HG02938 (cell line): ENCODE results near the gene ABHD2.
"Not testable (repeated sequence)": the region's sequence is repeated elsewhere in the genome, so short reads cannot be mapped to it uniquely, and the experiment has no call there.

Experiments
- ATAC-seq: cut with Tn5 transposase; IDR thresholded peaks from one replicate; pipeline ENCODE4 v1.9.1; 2021; ENCODE audit warnings: mild to moderate bottlenecking, moderate library complexity; ENCODE audit not compliant: unreplicated experiment

Gene ABHD2

DNA sequence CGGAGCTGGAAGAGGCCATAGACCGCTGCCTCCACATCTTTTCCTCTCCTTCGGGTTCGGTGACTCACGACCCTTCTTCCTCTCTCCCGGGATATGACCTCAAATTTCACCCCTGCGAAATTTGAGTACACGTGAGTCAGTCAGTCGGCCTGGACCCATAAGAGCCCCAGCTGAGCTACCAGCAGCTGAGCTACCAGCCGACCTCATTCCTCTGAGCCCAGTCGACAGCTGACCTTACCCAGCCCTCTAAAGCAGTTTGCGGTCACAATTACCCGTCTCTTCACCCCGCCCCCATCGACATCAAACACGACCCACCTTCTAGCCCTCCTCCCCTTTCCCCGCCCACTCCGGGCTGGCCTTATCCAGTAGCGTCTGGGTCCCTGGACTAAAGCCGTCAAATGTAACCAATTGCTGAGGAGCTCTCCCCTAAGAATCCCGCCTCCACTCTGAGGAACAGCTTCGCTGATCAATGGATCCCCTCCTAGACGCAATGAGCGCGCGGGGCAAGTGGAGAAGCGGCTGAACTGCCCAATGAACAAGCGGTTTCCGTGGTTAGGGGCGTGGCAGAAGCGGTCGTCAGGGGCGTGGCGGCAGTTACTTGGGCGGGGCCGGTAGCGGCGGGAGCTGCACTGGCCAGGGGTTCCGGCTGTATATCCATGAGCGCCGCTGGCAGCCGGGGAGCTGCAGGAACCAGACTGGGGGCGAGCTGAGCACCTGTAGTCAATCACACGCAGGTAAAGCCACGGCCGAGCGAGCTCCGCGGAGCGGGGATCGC is at the start of gene ABHD2:
Gene ABHD2 (plus strand): TSS at position 627 of the 775 bp plus-strand sequence. CDS start 27,872 bp downstream, outside the sequence.
- peak; percentile 98 for ATAC-seq

- no peak for ATAC-seq
Observed at GRCh38 chr15:89039142-89039541, 49.1 kb upstream of the ABHD2 start.

DNA sequence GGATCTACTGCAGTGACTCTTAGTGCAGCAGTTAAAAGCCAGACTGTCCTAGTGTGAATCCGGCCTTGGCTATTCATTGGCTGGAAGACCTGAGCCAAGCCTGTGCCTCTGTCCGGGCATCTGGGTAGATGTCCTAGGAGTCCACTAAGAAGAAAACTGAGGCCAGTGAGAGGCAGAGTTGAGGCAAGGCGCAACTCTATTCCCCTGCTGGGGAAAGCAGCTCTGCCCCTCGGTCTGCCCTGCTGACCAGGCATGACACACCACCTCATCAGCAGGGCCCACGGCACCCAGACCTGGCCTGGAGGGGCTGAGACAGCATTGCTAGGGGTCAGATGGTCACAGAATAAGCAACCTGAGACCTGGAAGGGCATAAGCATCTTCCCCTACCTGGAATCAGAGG is 46.7 kb upstream of the ABHD2 start:
- ATAC-seq = no peak

- no peak for ATAC-seq
Observed at GRCh38 chr15:89042387-89042786, 45.9 kb upstream of the ABHD2 start.

DNA sequence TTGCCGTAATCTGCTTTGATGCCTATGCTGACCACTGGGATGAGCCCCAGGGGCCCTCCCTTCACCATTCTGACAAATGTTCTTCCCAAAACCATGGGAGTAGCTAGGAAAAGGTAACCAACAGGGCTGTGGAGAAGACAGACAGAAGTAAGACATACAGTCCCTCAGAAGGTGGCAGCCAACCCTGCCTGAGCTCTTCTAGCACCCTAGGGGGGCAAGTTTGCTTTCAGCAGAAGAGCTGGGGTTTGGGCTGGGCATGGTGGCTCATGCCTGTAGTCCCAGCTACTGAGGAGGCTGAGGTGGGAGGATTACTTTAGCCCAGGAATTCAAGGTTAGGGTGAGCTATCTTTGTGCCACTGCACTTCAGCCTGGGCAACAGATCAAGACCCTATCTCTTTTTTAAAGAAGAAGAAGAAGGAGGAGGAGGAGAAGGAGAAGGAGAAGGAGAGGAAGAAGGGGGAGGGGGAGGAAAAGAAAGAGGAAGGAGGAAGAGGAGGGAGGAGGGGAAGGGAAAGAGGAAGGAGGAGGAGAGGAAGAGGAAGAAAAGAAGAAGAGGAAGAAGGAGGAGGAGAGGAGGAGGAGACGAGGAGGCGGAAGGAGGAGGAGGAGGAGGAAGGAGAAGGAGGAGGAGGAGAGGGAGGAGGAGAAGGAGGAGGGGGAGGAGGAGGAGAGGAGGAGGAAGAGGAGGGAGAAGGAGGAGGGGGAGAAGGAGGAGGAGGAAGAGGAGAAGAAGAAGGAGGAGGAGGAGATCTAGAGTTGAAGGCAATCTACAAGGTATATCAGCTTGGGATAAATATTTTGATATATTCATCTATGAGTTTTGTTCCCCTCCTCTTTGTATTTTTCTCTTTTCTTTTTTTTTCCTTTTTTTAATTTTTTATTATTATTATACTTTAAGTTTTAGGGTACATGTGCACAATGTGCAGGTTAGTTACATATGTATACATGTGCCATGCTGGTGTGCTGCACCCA is 44.9 kb upstream of the ABHD2 start:
- ATAC-seq = no peak

DNA sequence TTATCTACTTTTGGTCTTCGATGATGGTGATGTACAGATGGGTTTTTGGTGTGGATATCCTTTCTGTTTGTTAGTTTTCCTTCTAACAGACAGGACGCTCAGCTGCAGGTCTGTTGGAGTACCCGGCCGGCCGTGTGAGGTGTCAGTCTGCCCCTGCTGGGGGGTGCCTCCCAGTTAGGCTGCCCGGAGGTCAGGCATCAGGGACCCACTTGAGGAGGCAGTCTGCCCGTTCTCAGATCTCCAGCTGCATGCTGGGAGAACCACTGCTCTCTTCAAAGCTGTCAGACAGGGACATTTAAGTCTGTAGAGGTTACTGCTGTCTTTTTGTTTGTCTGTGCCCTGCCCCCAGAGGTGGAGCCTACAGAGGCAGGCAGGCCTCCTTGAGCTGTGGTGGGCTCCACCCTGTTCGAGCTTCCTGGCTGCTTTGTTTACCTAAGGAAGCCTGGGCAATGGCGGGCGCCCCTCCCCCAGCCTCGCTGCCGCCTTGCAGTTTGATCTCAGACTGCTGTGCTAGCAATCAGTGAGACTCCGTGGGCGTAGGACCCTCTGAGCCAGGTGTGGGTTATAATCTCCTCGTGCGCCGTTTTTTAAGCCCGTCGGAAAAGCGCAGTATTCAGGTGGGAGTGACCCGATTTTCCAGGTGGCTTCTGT is 39.1 kb upstream of the ABHD2 start:
- not testable (repeated sequence) for ATAC-seq

DNA sequence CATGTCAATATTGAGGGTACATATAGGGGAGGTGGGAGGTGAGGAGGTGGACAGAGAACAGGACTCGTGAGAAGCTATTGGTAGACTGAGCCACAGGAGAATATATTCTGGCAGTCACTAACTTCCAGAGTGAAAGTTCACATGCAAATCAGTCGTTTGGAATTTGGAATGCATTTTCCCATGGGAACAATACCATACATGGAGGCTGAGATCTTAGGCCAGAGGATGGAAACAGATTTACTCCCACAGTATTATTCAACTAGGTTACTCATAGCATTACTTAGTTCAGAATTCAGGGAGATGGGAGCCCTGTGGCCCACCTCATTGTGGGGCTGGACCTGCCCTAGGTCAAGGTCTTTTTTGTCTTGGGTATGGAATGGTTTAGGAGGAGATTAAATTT is 36.4 kb upstream of the ABHD2 start:
- ATAC-seq = no peak

GRCh38 chr15:89052474-89052873 is 35.8 kb upstream of the ABHD2 start:
- no peak for ATAC-seq

GRCh38 chr15:89054873-89055272 is 33.4 kb upstream of the ABHD2 start:
- ATAC-seq = no peak

- ATAC-seq = peak; percentile 78
Observed at GRCh38 chr15:89057506-89058133, 30.6 kb upstream of the ABHD2 start.

- ATAC-seq = no peak
Observed at GRCh38 chr15:89058376-89058775, 29.9 kb upstream of the ABHD2 start.

GRCh38 chr15:89058876-89059405 is 29.3 kb upstream of the ABHD2 start:
- no peak for ATAC-seq

DNA sequence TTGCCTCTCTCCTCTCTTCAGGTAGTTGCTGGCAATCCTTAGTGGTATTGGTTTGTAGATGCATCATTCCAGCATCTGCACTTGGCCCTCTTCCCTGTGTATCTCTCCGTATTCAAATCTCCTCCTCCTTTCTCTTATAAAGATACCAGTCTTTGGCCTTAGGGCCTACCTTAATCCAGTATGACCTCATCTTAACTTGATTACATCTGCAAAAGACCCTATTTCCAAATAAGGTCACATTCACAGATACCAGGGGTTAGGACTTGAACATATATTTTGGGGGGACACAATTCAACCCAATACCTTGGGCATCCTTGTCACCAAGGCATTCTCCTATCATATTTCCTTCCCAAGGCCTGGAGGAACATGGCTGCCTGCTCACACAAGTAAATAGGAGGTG is 22.0 kb upstream of the ABHD2 start:
- no peak for ATAC-seq

DNA sequence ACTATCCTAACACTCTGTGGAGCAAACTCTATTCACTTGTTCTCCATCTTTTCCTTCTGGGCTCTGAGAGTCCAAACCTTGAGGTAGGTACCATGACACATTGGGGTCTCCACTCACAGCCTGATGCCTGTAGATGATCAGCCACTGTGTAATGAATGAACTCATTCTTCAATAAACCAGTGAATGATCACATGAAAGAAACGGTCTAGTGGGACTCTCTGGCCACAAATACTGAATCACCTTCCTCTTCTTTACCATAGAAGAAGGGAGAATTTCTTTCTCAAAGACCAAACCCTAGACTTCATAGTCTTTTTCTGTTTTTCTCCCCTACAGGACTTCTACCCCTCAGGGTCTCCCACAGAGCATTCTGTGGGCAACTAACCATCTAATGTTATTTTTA is 20.5 kb upstream of the ABHD2 start:
- peak; percentile 32 for ATAC-seq

GRCh38 chr15:89068325-89068784 is 19.9 kb upstream of the ABHD2 start:
- peak; percentile 97 for ATAC-seq

DNA sequence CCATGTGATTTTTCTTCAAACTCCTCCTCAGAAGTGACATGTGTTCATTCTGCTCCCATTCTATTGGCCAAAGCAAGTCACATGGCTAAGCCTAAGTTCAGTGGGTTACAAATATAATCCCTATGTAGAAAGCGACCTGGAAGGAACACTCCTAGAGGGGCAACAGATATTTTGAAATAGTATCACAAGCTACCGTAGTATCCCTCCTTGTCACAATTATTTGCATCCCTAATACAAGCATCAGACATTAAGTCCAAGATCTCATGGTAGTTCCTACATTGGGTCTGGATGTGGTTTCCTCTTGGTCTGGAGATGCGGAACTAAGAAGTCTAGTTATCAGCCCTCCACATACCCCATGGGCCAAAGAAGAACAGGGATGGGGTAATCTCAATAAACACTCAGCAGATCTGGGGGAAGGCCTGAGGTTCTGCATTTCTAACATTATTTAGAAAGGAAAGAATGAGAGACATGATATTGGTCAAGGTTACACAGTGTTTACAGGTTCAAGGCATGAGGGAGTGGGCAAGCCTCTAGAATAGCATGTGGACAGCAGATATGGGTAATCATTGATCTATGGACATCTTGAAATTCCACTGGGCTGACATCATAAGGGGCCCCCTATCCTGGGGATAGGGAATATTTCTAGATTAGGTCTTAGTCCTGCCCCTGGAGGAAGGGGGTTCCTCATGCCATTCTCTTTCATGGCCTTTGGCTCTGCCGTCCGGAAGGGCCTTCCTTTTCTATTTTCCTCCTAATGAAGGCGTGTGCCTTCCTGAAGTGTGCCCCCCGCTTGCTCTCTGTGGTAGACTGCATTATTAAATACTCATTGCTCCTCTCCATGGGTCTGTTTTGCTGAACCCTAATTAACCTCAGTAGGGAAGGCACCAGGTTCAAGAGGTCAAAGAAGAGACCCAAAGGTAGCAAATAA is 17.8 kb upstream of the ABHD2 start:
- ATAC-seq = no peak

DNA sequence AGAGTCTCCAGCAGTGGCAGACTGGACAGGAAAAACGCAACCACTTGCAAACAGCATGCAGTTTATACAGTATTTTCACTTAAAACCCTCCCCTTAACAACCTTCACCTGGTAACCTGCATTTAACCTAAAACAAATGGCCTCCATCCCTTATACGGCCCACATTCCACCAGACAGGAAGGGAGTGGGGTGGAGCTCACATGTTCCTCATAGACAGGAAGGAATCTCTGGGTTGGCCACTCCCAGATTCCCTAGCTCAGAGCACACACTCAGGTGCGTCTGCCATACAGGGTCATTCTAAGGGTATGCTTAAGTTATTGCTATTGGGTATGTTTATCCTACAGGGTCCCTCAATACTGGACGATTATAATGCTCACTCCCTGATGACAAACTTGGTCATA is 16.8 kb upstream of the ABHD2 start:
- ATAC-seq = no peak

DNA sequence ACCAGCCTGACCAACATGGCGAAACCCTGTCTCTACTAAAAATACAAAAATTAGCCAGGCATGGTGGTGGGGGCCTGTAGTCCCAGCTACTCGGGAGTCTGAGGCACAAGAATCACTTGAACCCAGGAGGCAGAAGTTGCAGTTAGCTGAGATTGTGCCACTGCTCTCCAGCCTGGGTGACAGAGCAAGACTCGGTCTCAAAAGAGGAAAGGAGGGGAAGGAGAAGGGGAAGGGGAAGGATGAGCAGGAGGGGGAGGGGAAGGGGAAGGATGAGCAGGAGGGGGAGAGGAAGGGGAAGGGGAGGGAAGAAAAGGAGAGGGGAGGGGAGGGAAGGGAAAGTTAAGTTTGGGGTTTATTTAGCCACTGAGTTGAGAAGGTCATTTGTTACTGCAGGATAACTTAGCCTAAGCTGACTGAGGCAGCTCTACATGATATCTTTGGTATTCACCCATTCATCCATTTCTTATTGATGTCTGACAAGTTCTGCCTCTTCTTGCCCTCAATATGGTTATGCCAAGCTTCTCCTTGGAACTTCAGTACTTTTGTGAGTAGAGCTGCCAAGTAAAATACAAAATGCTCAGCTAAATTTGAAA is 15.9 kb upstream of the ABHD2 start:
- ATAC-seq = no peak

- ATAC-seq = no peak
Observed at GRCh38 chr15:89074402-89075012, 13.7 kb upstream of the ABHD2 start.
